A673 (cell line): ENCODE results near the gene BTBD2. TPM values are rescaled to one million over a fixed set of nuclear protein-coding genes. Genes with fewer than 3 reads are reported as not detected.
A peak's percentile ranks its signal among the peaks of the same experiment; 100 is the strongest.

Experiments used
- BruUV-seq: library from RNA; stranded (reverse); fragments of 400-500 nt; replicated peaks from 2 replicates; lab custom pipeline; 2021; lab: Mats Ljungman, UMichigan
- CTCF ChIA-PET: fragments of 300-600 bp; sonication (Branson Sonifier 250); formaldehyde crosslinking; loops from one replicate; lab custom pipeline; 2022; ENCODE audit warnings: antibody characterized with exemption; lab: Charles Lee
- POLR2A ChIA-PET: fragments of 300-600 bp; sonication (Branson Sonifier 250); formaldehyde crosslinking; loops from one replicate; lab custom pipeline; 2022; ENCODE audit warnings: antibody characterized with exemption; ENCODE audit not compliant: low non-redundant PET; lab: Charles Lee
- DNase-seq: peaks from one replicate; pipeline ENCODE4 v3.0.0-alpha.2; 2015; ENCODE audit warnings: low spot score
- H3K27ac ChIP-seq: fragments of 200-600 bp; sonication (generic); 2 replicates; pipeline ENCODE4 v1.5.1; 2016; ENCODE audit warnings: mixed run types, low read depth, mild to moderate bottlenecking, mixed read lengths, antibody characterized with exemption, low read length; ENCODE audit not compliant: poor library complexity, severe bottlenecking
- H3K27me3 ChIP-seq: fragments of 200-600 bp; sonication (generic); replicated peaks from 2 replicates; pipeline ENCODE4 v1.6.1; 2017; ENCODE audit warnings: mixed run types, low read depth, mild to moderate bottlenecking, mixed read lengths, antibody characterized with exemption, low read length; ENCODE audit not compliant: insufficient read depth, poor library complexity
- H3K36me3 ChIP-seq: fragments of 200-600 bp; sonication (generic); 2 replicates; pipeline ENCODE4 v1.6.1; 2016; ENCODE audit warnings: mixed run types, mild to moderate bottlenecking, mixed read lengths, antibody characterized with exemption, low read length; ENCODE audit not compliant: insufficient read depth, poor library complexity, severe bottlenecking
- H3K4me1 ChIP-seq: fragments of 200-600 bp; sonication (generic); 2 replicates; pipeline ENCODE4 v1.6.1; 2017; ENCODE audit warnings: mixed run types, mild to moderate bottlenecking, mixed read lengths, antibody characterized with exemption, low read length; ENCODE audit not compliant: insufficient read depth, poor library complexity, severe bottlenecking
- H3K4me3 ChIP-seq: fragments of 200-600 bp; sonication (generic); 2 replicates; pipeline ENCODE4 v1.5.1; 2016; ENCODE audit warnings: low read depth, mixed run types, mild to moderate bottlenecking, mixed read lengths, low read length; ENCODE audit not compliant: poor library complexity, severe bottlenecking
- H3K9me3 ChIP-seq: fragments of 200-600 bp; sonication (generic); 2 replicates; pipeline ENCODE4 v1.6.1; 2016; ENCODE audit warnings: mixed run types, low read depth, mild to moderate bottlenecking, mixed read lengths, antibody characterized with exemption, low read length; ENCODE audit not compliant: poor library complexity, severe bottlenecking
- CTCF ChIP-seq: fragments of 300-800, 200-600 bp; sonication (generic); conservative IDR thresholded peaks from 2 replicates; pipeline ENCODE4 v1.5.1; 2017; ENCODE audit warnings: low read depth, mild to moderate bottlenecking, antibody characterized with exemption, low read length, moderate library complexity, mixed read lengths
- EZH2 ChIP-seq: fragments of 200-600 bp; sonication (generic); IDR thresholded peaks from 2 replicates; pipeline ENCODE4 v1.6.1; 2017; ENCODE audit warnings: borderline replicate concordance, low read depth, mild to moderate bottlenecking, mixed read lengths, antibody characterized with exemption, low read length; ENCODE audit not compliant: poor library complexity, severe bottlenecking
- intact Hi-C: fragments of 100-400 bp; cut with micrococcal nuclease; formaldehyde crosslinking; loops from one replicate; pipeline ENCODE4 v1.10.0; 2022; ENCODE audit not compliant: unreplicated experiment
- total RNA-seq: library from RNA; stranded (reverse); gene quantifications from 2 replicates; pipeline ENCODE4 v1.2.3, GENCODE V29; 2021

BTBD2 gene
- total RNA-seq, 1 experiment from 2014 or later, result 91.7 TPM

DNA sequence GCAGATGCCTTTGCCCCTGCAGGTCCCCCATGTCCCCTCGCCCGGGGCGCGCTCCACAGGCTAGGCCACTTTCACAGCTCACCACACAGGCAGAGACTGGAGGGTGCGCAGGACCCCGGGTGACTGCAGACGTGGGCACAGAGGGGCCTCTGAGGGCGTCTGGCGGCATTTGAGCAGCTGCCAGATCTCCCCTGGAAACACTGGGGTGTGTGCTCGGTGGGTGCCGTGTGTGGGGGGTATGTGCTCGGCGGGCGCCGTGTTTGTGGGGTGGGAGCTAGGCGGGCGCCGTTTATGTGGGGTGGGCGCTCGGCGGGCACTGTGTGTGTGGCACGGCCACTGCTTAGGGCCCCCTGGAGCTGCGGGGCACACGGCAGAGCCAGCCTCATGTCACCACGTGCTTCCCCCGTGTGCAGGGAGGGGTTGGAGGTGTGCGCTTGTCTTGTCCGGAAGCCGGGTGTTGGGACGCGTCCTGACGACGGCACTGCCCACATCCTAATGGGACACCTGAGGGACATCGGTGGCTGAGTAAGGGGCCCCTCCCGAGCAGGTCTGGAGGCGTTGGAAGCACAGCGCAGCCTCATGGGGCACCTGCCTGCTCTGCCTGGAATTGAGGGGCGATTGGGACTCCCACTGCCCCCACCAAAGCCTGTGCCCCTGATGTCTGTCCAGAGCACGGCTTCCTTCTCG, 57.8 kb downstream of the BTBD2 start:
- BruUV-seq, result no TSS peak
- CTCF ChIA-PET, result no interaction called here
- POLR2A ChIA-PET, result no interaction called here

DNA sequence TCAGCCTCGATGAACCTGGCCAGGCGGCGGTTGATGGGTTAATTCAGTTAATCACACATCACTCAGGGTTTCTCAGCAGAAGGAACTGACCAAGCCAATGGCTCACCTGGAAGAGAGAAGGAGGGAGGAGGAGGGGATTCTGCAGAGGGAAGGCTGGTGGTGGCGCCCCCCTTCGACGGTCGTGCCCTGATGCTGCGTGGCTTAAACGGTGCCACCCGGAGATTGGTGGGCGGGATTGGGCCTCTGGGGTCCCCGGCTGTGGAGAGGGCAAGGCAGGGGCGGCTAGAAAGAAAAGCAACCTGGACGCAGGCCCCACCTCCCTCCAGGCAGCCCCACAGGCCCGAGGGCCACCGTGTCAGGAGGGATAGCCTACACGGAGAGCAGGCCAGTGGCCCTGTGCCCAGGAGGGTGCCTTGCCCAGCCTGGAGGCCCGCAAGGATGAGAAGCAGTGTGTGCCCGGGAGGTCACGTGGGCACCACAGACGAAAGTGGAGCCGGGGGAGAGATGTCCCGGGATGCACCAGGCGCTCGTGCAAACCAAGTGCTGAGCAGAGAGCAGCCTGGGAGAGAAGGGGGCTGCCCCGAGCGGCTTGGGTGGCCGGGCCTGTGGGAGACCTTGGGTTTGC, 58.5 kb downstream of the BTBD2 start:
- Histone ChIP-seq H3K4me3 (no peak overlapping the region), H3K27ac (no peak overlapping the region), H3K9me3 (no peaks in the 10 kb centered on the region), H3K4me1 (no peaks in the 10 kb centered on the region), H3K36me3 (no peaks in the 10 kb centered on the region), H3K27me3 (no peaks in the 10 kb centered on the region)
- BruUV-seq, result no TSS peak
- ChIA-PET CTCF (no interaction called here), POLR2A (no interaction called here)
- DNase-seq, result no peak
- intact Hi-C loops, result no loop called here
- 0 out of 2 replicates have a peak, but pooled peaks have one; percentile 12 for TF ChIP-seq CTCF
- TF ChIP-seq EZH2, result no peak

More for the DNA sequence above, 57.8 kb downstream of the BTBD2 start:
- Histone ChIP-seq H3K27me3 (no peaks in the 10 kb centered on the region), H3K9me3 (no peaks in the 10 kb centered on the region), H3K36me3 (peaks cover 2% of the 10 kb centered on the region), H3K4me1 (no peaks in the 10 kb centered on the region), H3K4me3 (no peak overlapping the region), H3K27ac (no peak overlapping the region)
- DNase-seq, result no peak
- intact Hi-C loops, result no loop called here
- TF ChIP-seq CTCF, result no peak
- TF ChIP-seq EZH2, result no peak

DNA sequence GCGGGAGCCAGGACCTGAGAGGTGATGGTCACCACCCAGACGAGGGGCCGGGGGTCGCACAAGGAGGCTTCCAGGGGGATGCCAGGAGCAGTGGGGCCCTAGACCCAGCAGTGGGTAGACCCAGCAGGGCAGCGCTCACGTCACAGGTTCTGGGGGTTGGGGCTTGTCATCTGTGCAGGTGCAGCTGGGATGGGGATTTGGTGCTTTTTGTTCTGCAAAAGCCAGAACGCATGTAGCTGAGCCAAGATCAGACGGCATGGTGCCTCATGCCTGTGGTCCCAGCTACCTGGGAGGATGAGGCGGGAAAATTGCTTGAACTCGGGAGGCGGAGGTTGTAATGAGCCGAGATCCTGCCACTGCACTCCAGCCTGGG, 59.4 kb downstream of the BTBD2 start:
- H3K27ac ChIP-seq, result no peak overlapping the region
- H3K9me3 ChIP-seq, result no peaks in the 10 kb centered on the region
- intact Hi-C loops, result no loop called here
- no peak for TF ChIP-seq CTCF
- TF ChIP-seq EZH2, result no peak
- CTCF ChIA-PET, result no interaction called here
- H3K4me3 ChIP-seq, result no peak overlapping the region
- POLR2A ChIA-PET, result no interaction called here
- H3K4me1 ChIP-seq, result no peaks in the 10 kb centered on the region
- H3K36me3 ChIP-seq, result no peaks in the 10 kb centered on the region
- BruUV-seq, result no TSS peak
- no peak for DNase-seq
- no peaks in the 10 kb centered on the region for H3K27me3 ChIP-seq
